H9 (cell line): ENCODE results near the gene LZTR1. TPM values are rescaled to one million over a fixed set of nuclear protein-coding genes. Genes with fewer than 3 reads are reported as not detected.

Experiments
- DNase-seq: peaks from one replicate; pipeline ENCODE4 v3.0.0-alpha.2; 2017
- H2AFZ ChIP-seq: one replicate; pipeline ENCODE4 v1.6.1; 2013; ENCODE audit warnings: mild to moderate bottlenecking, low read length, control low read depth, moderate library complexity
- H2AK5ac ChIP-seq: 2 replicates; pipeline ENCODE4 v1.6.1; 2013; ENCODE audit warnings: low read length, control low read depth, mixed read lengths; ENCODE audit not compliant: insufficient read length
- H2BK120ac ChIP-seq: one replicate; pipeline ENCODE4 v1.6.1; 2013; ENCODE audit warnings: low read depth, mild to moderate bottlenecking, low read length, control low read depth, inconsistent platforms; ENCODE audit not compliant: poor library complexity, severe bottlenecking
- H2BK12ac ChIP-seq: 2 replicates; pipeline ENCODE4 v1.6.1; 2013; ENCODE audit warnings: low read length, control low read depth, mixed read lengths, low read depth; ENCODE audit not compliant: insufficient read length
- H2BK15ac ChIP-seq: 2 replicates; pipeline ENCODE4 v1.6.1; 2013; ENCODE audit warnings: low read depth, low read length, control low read depth
- H2BK20ac ChIP-seq: one replicate; pipeline ENCODE4 v1.6.1; 2013; ENCODE audit warnings: low read depth, mild to moderate bottlenecking, low read length, control low read depth, inconsistent platforms; ENCODE audit not compliant: poor library complexity, severe bottlenecking
- H2BK5ac ChIP-seq: 2 replicates; pipeline ENCODE4 v1.6.1; 2013; ENCODE audit warnings: low read length, control low read depth, mixed read lengths; ENCODE audit not compliant: insufficient read length
- H3K14ac ChIP-seq: 2 replicates; pipeline ENCODE4 v1.6.1; 2013; ENCODE audit warnings: low read length, control low read depth; ENCODE audit not compliant: insufficient read depth
- H3K18ac ChIP-seq: 2 replicates; pipeline ENCODE4 v1.6.1; 2013; ENCODE audit warnings: low read depth, mild to moderate bottlenecking, mixed read lengths, low read length, control low read depth; ENCODE audit not compliant: insufficient read length
- H3K23ac ChIP-seq: 2 replicates; pipeline ENCODE4 v1.6.1; 2013; ENCODE audit warnings: low read length, control low read depth, mixed read lengths, low read depth; ENCODE audit not compliant: insufficient read length
- H3K23me2 ChIP-seq: 2 replicates; pipeline ENCODE4 v1.6.1; 2013; ENCODE audit warnings: low read depth, mild to moderate bottlenecking, mixed read lengths, low read length, control low read depth; ENCODE audit not compliant: insufficient read length, poor library complexity, severe bottlenecking
- H3K27ac ChIP-seq: 2 replicates; pipeline ENCODE4 v1.5.1; 2013; ENCODE audit warnings: low read length, control low read depth, mixed read lengths, low read depth; ENCODE audit not compliant: insufficient read length
- H3K27me3 ChIP-seq: 2 replicates; pipeline ENCODE4 v1.6.1; 2013; ENCODE audit warnings: low read length, control low read depth, inconsistent platforms; ENCODE audit not compliant: insufficient read depth
- H3K4ac ChIP-seq: 2 replicates; pipeline ENCODE4 v1.6.1; 2013; ENCODE audit warnings: low read depth, mild to moderate bottlenecking, control low read depth, inconsistent platforms, low read length, moderate library complexity
- H3K4me1 ChIP-seq: 2 replicates; pipeline ENCODE4 v1.6.1; 2013; ENCODE audit warnings: low read length, control low read depth, inconsistent platforms; ENCODE audit not compliant: insufficient read depth
- H3K4me2 ChIP-seq: 2 replicates; pipeline ENCODE4 v1.6.1; 2013; ENCODE audit warnings: low read length, control low read depth, mixed read lengths; ENCODE audit not compliant: insufficient read length, insufficient read depth
- H3K56ac ChIP-seq: 2 replicates; pipeline ENCODE4 v1.6.1; 2013; ENCODE audit warnings: low read depth, mild to moderate bottlenecking, mixed read lengths, low read length, control low read depth; ENCODE audit not compliant: insufficient read length
- H3K79me1 ChIP-seq: 2 replicates; pipeline ENCODE4 v1.6.1; 2013; ENCODE audit warnings: low read depth, mild to moderate bottlenecking, moderate library complexity, low read length, control low read depth, inconsistent platforms; ENCODE audit not compliant: insufficient read depth, poor library complexity, severe bottlenecking
- H3K79me2 ChIP-seq: 2 replicates; pipeline ENCODE4 v1.6.1; 2013; ENCODE audit warnings: low read length, control low read depth, inconsistent platforms; ENCODE audit not compliant: insufficient read depth
- H3K9ac ChIP-seq: 2 replicates; pipeline ENCODE4 v1.6.1; 2013; ENCODE audit warnings: low read length, control low read depth, mixed read lengths; ENCODE audit not compliant: insufficient read length; ENCODE audit errors: extremely low read depth
- H3K9me3 ChIP-seq: one replicate; pipeline ENCODE4 v1.6.1; 2013; ENCODE audit warnings: low read depth, low read length, inconsistent platforms; ENCODE audit not compliant: control insufficient read depth
- H3T11ph ChIP-seq: one replicate; pipeline ENCODE4 v1.6.1; 2013; ENCODE audit warnings: mild to moderate bottlenecking, low read length, control low read depth, inconsistent platforms
- H4K20me1 ChIP-seq: one replicate; pipeline ENCODE4 v1.6.1; 2013; ENCODE audit not compliant: control insufficient read depth, insufficient read length, insufficient read depth
- H4K5ac ChIP-seq: 2 replicates; pipeline ENCODE4 v1.6.1; 2013; ENCODE audit warnings: low read depth, mild to moderate bottlenecking, mixed read lengths, low read length, control low read depth; ENCODE audit not compliant: insufficient read length
- H4K8ac ChIP-seq: replicated peaks from 2 replicates; pipeline ENCODE4 v1.6.1; 2013; ENCODE audit warnings: low read length, control low read depth, mixed read lengths, low read depth; ENCODE audit not compliant: insufficient read length
- H4K91ac ChIP-seq: 2 replicates; pipeline ENCODE4 v1.6.1; 2013; ENCODE audit warnings: low read depth, mild to moderate bottlenecking, moderate library complexity, mixed read lengths, low read length, control low read depth; ENCODE audit not compliant: insufficient read length
- H3K27ac Mint-ChIP-seq, 3 experiments: 2 replicates in 2 of 3; 3 replicates in 1 of 3; pipeline ENCODE4 v1.8.0; 2020 to 2021; ENCODE audit warnings: mixed read lengths in 3 of 3, mild to moderate bottlenecking in 1 of 3, moderate library complexity in 1 of 3
- H3K27me3 Mint-ChIP-seq: 2 replicates; pipeline ENCODE4 v1.8.0; 2021; ENCODE audit warnings: low read depth, mild to moderate bottlenecking, moderate library complexity, mixed read lengths
- H3K36me3 Mint-ChIP-seq, 3 experiments: 2 replicates in 2 of 3; 3 replicates in 1 of 3; pipeline ENCODE4 v1.8.0; 2020 to 2021; ENCODE audit warnings: low read depth in 3 of 3, mixed read lengths in 3 of 3; ENCODE audit not compliant: insufficient read depth in 1 of 3
- H3K4me1 Mint-ChIP-seq, 2 experiments: 2 replicates each; pipeline ENCODE4 v1.8.0; 2020; ENCODE audit warnings: mixed read lengths in 2 of 2
- H3K4me3 Mint-ChIP-seq, 2 experiments: 2 replicates in 1 of 2; 3 replicates in 1 of 2; pipeline ENCODE4 v1.8.0; 2020 to 2021; ENCODE audit warnings: mild to moderate bottlenecking in 2 of 2, mixed read lengths in 2 of 2, moderate library complexity in 1 of 2
- H3K9me3 Mint-ChIP-seq, 2 experiments: 2 replicates in 1 of 2; 3 replicates in 1 of 2; pipeline ENCODE4 v1.8.0; 2020; ENCODE audit warnings: mild to moderate bottlenecking in 2 of 2, mixed read lengths in 2 of 2, moderate library complexity in 1 of 2
- WGBS: extraction: QIAGEN DNeasy Blood & Tissue Kit; methylation state at CpG from one replicate; pipeline ENCODE4 v1.1.7; 2013; ENCODE audit warnings: missing lambda C conversion rate, low lambda C conversion rate, mixed read lengths; ENCODE audit not compliant: insufficient read length; ENCODE audit errors: extremely low coverage; 5-methylcytosine and 5-hydroxymethylcytosine counted together
- total RNA-seq: library from RNA; stranded (reverse); gene quantifications from 2 replicates; pipeline ENCODE4 v1.2.1, GENCODE V29; 2021
- TF ChIP-seq, protein P1 (sequence below): fragments of 200-600 bp; sonication (generic); conservative IDR thresholded peaks from 3 replicates; pipeline ENCODE4 v1.8.0; 2021; ENCODE audit warnings: antibody characterized with exemption, mild to moderate bottlenecking

LZTR1 gene
- total RNA-seq, 1 experiment from 2014 or later: 47.0 TPM

DNA sequence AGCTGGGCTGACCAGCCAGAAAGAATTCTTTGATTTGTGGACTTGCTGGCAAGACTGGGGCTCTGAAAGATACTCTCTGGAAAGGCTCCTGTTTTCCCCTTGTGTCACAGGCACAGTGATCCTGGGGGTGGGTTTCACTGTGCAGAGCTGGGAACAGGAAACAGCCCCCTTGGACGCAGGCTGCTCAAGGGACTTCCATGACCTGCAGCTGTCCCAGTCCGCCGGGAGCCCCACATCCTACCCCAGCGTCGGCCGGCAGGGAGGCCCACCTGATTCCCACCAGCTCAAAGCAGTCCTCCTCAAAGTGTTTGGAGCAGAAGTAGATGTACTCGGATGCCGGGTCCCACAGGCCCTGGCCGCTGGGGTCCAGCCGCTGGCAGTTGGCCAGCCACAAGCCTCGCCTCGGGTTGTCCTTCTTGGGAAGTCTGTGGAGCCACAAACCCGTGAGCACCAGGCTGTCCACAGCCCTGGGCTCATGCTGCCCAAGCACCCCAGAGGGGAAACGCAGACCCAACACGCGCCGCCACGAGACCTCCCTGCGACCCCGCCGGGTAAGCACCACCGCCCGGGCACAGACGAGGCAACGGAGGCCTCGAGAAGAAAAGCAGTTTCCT is 19.0 kb downstream of the LZTR1 start:
- Mint-ChIP-seq H3K27ac (peak overlapping the region; percentile 63 to 96 (median 93); a peak in 4 of 7 replicates), H3K9me3 (no peaks in the 10 kb centered on the region), H3K4me3 (peak overlapping the region; percentile 88 to 92), H3K27me3 (no peaks in the 10 kb centered on the region), H3K4me1 (peaks cover 11 to 17% of the 10 kb centered on the region in 2 experiments), H3K36me3 (peaks cover 0 to 11% (median 0%) of the 10 kb centered on the region in 3 experiments; a peak in 3 of 7 replicates)
- TF ChIP-seq, protein P1, sequence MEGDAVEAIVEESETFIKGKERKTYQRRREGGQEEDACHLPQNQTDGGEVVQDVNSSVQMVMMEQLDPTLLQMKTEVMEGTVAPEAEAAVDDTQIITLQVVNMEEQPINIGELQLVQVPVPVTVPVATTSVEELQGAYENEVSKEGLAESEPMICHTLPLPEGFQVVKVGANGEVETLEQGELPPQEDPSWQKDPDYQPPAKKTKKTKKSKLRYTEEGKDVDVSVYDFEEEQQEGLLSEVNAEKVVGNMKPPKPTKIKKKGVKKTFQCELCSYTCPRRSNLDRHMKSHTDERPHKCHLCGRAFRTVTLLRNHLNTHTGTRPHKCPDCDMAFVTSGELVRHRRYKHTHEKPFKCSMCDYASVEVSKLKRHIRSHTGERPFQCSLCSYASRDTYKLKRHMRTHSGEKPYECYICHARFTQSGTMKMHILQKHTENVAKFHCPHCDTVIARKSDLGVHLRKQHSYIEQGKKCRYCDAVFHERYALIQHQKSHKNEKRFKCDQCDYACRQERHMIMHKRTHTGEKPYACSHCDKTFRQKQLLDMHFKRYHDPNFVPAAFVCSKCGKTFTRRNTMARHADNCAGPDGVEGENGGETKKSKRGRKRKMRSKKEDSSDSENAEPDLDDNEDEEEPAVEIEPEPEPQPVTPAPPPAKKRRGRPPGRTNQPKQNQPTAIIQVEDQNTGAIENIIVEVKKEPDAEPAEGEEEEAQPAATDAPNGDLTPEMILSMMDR: no peak
- H3K9ac ChIP-seq: peak overlapping the region; percentile 48
- no peak overlapping the region for H4K91ac ChIP-seq
- H2AFZ ChIP-seq: no peak overlapping the region
- peak overlapping the region; percentile 57 for H3K4me2 ChIP-seq
- no peak overlapping the region for H4K5ac ChIP-seq
- no peak overlapping the region for H3K56ac ChIP-seq
- no peak overlapping the region for H2BK12ac ChIP-seq
- no peak overlapping the region for H2BK5ac ChIP-seq
- H4K20me1 ChIP-seq: no peaks in the 10 kb centered on the region
- no peak overlapping the region for H2AK5ac ChIP-seq
- H3K27ac ChIP-seq: no peak overlapping the region
- no peak overlapping the region for H2BK120ac ChIP-seq
- peak overlapping the region; percentile 16; the same call in 1 of the 2 replicates for H3K14ac ChIP-seq
- DNase-seq: no peak
- H3K18ac ChIP-seq: peak overlapping the region; percentile 13
- peaks cover 11% of the 10 kb centered on the region for H3K23me2 ChIP-seq
- no peak overlapping the region for H3T11ph ChIP-seq
- H3K27me3 ChIP-seq: no peaks in the 10 kb centered on the region
- no peak overlapping the region for H4K8ac ChIP-seq
- no peak overlapping the region for H2BK15ac ChIP-seq
- H3K23ac ChIP-seq: no peak overlapping the region
- WGBS: no CpG with 5 or more reads among the region's 26 CpGs
- no peak overlapping the region for H2BK20ac ChIP-seq
- no peaks in the 10 kb centered on the region for H3K79me2 ChIP-seq
- H3K4ac ChIP-seq: no peak overlapping the region
- H3K9me3 ChIP-seq: no peaks in the 10 kb centered on the region
- H3K4me1 ChIP-seq: no peaks in the 10 kb centered on the region; the same call in 1 of the 2 replicates
- no peaks in the 10 kb centered on the region for H3K79me1 ChIP-seq
